ENCODE measurements around the gene DLG2. TPM values are rescaled to one million over a fixed set of nuclear protein-coding genes. Genes with fewer than 3 reads are reported as not detected.

Gene DLG2
- total RNA-seq, 2 experiments from 2014 or later = 6.9 to 8.2 TPM

- TF ChIP-seq EZH2phosphoT487 (IDR thresholded peaks at IDR 0.05; ENCODE audit: borderline replicate concordance, low read depth, low read length) = no peak
- TF ChIP-seq CTCF (conservative IDR thresholded peaks at IDR 0.05; ENCODE audit: low read length) = no peak
- Histone ChIP-seq H3K4me1 (ENCODE audit: insufficient read depth, low read length, poor library complexity, severe bottlenecking) (no peaks in the 10 kb centered on the region), H3K27ac (ENCODE audit: low read depth, low read length, poor library complexity, severe bottlenecking) (no peak overlapping the region), H3K4me3 (ENCODE audit: low read depth, low read length, poor library complexity, severe bottlenecking) (no peak overlapping the region), H3K36me3 (ENCODE audit: insufficient read depth, low read length) (no peaks in the 10 kb centered on the region), H2AFZ (ENCODE audit: low read length) (no peak overlapping the region), H3K9me3 (ENCODE audit: low read length) (no peaks in the 10 kb centered on the region), H3K79me2 (ENCODE audit: insufficient read depth, low read depth, low read length) (no peaks in the 10 kb centered on the region), H3K9me2 (ENCODE audit: insufficient read depth, low read length) (no peaks in the 10 kb centered on the region), H3K4me2 (ENCODE audit: low read length) (no peak overlapping the region), H4K20me1 (ENCODE audit: insufficient read depth, low read length) (no peaks in the 10 kb centered on the region)
- ChIA-PET POLR2A (no interaction called here), CTCF (ENCODE audit: unreplicated experiment) (no interaction called here)
- no TSS peak for BruUV-seq (replicated peaks)
- DNase-seq (ENCODE audit: low spot score) = no peak
- intact Hi-C loops (cut with micrococcal nuclease; ENCODE audit: unreplicated experiment) = no loop called here
Observed at GRCh38 chr11:84909740-84910139, 717.4 kb downstream of the DLG2 start.

GRCh38 chr11:84906995-84907394 lies 720.1 kb downstream of the DLG2 start:
- DNase-seq (ENCODE audit: low spot score) = no peak
- H3K9me2 ChIP-seq (ENCODE audit: insufficient read depth, low read length) = no peaks in the 10 kb centered on the region
- no peaks in the 10 kb centered on the region for H4K20me1 ChIP-seq (ENCODE audit: insufficient read depth, low read length)
- no TSS peak for BruUV-seq (replicated peaks)
- H2AFZ ChIP-seq (ENCODE audit: low read length) = no peak overlapping the region
- H3K79me2 ChIP-seq (ENCODE audit: insufficient read depth, low read depth, low read length) = no peaks in the 10 kb centered on the region
- intact Hi-C loops (cut with micrococcal nuclease; ENCODE audit: unreplicated experiment) = no loop called here
- no peaks in the 10 kb centered on the region for H3K36me3 ChIP-seq (ENCODE audit: insufficient read depth, low read length)
- H3K4me1 ChIP-seq (ENCODE audit: insufficient read depth, low read length, poor library complexity, severe bottlenecking) = no peaks in the 10 kb centered on the region
- TF ChIP-seq EZH2phosphoT487 (IDR thresholded peaks at IDR 0.05; ENCODE audit: borderline replicate concordance, low read depth, low read length) (no peak), CTCF (conservative IDR thresholded peaks at IDR 0.05; ENCODE audit: low read length) (no peak)
- H3K27ac ChIP-seq (ENCODE audit: low read depth, low read length, poor library complexity, severe bottlenecking) = no peak overlapping the region
- no peak overlapping the region for H3K4me3 ChIP-seq (ENCODE audit: low read depth, low read length, poor library complexity, severe bottlenecking)
- no peaks in the 10 kb centered on the region for H3K9me3 ChIP-seq (ENCODE audit: low read length)
- H3K4me2 ChIP-seq (ENCODE audit: low read length) = no peak overlapping the region
- POLR2A ChIA-PET = no interaction called here
- CTCF ChIA-PET (ENCODE audit: unreplicated experiment) = no interaction called here

GRCh38 chr11:84905411-84905810 lies 721.7 kb downstream of the DLG2 start:
- no peaks in the 10 kb centered on the region for H3K79me2 ChIP-seq (ENCODE audit: insufficient read depth, low read depth, low read length)
- no peaks in the 10 kb centered on the region for H3K9me2 ChIP-seq (ENCODE audit: insufficient read depth, low read length)
- no peak for DNase-seq (ENCODE audit: low spot score)
- H3K36me3 ChIP-seq (ENCODE audit: insufficient read depth, low read length) = no peaks in the 10 kb centered on the region
- BruUV-seq (replicated peaks) = no TSS peak
- no peaks in the 10 kb centered on the region for H4K20me1 ChIP-seq (ENCODE audit: insufficient read depth, low read length)
- no peak overlapping the region for H3K4me3 ChIP-seq (ENCODE audit: low read depth, low read length, poor library complexity, severe bottlenecking)
- no peaks in the 10 kb centered on the region for H3K9me3 ChIP-seq (ENCODE audit: low read length)
- H3K4me2 ChIP-seq (ENCODE audit: low read length) = no peak overlapping the region
- ChIA-PET POLR2A (no interaction called here), CTCF (ENCODE audit: unreplicated experiment) (no interaction called here)
- TF ChIP-seq CTCF (conservative IDR thresholded peaks at IDR 0.05; ENCODE audit: low read length) (no peak), EZH2phosphoT487 (IDR thresholded peaks at IDR 0.05; ENCODE audit: borderline replicate concordance, low read depth, low read length) (no peak)
- no peak overlapping the region for H3K27ac ChIP-seq (ENCODE audit: low read depth, low read length, poor library complexity, severe bottlenecking)
- intact Hi-C loops (cut with micrococcal nuclease; ENCODE audit: unreplicated experiment) = no loop called here
- H2AFZ ChIP-seq (ENCODE audit: low read length) = no peak overlapping the region
- H3K4me1 ChIP-seq (ENCODE audit: insufficient read depth, low read length, poor library complexity, severe bottlenecking) = no peaks in the 10 kb centered on the region
